GM12874 (cell line): ENCODE measurements around the gene LMTK3.

ENCODE experiments used
- TF ChIP-seq, protein P1 (sequence below): IDR thresholded peaks from 2 replicates; pipeline ENCODE4 v1.5.1; 2011; ENCODE audit warnings: low read depth, mild to moderate bottlenecking, control low read depth, low read length, moderate library complexity; ENCODE audit not compliant: insufficient read depth

Gene LMTK3

DNA sequence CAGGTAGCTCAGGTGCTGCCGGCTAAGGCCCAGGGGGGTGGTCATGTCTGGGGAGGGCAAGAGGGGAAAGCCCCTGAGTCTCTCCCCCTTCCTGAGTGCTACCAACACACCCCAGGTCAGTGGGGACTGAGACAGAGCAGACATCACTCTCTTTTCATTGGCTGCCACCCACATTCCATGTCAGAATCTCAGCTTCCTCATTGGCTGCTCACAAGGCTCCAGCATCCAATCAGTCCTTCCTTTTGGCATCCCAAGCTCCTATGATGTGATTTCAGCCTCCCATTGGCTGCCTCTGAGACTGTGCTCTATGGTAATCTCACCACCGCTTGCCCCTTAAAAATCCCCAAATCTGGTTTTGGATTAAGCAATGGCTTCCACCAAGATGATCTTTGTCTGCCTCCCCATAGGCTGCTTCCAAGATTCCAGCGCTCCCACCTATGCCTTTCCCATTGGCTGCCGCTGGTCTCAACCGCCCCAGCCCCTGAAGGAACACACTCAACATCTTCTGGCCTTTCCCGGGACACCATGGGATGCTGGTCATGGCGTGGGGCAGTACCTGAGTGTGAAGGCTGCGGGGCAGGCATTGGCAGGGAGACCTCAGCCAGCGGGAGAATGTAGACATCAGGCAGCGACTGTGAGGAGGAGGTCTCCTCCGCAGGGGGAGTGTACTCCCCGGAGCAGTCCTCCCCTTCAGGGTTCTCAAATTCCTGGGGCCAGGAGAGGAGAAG lies 2.0 kb downstream of the LMTK3 start:
- TF ChIP-seq, protein P1, sequence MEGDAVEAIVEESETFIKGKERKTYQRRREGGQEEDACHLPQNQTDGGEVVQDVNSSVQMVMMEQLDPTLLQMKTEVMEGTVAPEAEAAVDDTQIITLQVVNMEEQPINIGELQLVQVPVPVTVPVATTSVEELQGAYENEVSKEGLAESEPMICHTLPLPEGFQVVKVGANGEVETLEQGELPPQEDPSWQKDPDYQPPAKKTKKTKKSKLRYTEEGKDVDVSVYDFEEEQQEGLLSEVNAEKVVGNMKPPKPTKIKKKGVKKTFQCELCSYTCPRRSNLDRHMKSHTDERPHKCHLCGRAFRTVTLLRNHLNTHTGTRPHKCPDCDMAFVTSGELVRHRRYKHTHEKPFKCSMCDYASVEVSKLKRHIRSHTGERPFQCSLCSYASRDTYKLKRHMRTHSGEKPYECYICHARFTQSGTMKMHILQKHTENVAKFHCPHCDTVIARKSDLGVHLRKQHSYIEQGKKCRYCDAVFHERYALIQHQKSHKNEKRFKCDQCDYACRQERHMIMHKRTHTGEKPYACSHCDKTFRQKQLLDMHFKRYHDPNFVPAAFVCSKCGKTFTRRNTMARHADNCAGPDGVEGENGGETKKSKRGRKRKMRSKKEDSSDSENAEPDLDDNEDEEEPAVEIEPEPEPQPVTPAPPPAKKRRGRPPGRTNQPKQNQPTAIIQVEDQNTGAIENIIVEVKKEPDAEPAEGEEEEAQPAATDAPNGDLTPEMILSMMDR = no peak

DNA sequence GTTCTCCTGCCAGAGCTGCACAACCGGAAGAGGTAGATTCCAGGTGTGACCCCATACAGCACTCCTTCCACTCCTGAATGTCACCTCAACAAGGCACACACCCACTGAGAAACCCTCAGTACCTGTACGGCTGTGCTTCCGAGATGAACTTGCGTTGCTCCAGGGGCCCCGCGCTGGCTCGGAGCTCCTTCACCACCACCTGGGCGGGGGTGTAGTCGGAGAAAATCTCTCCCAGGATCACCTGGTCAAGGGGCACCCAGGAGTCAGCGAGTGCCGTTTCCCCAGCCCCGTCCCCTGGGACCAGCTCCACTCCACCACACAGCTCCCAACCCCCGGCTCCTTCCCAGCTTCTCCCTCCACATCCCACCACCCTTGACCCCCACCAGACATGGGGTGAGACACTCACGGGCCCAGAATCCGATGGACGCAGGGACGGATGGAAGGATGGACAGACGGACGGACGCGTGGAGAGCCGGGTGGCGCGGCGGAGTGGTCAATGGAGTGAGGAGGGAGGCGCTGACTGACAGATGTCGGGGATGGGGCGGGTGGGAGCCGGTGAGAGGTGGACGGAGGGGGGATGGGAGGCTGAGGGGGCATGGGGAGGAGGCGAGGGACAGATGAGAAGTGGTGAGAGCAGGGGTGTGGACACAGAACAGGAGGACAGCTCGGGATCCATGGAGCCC lies 2.8 kb downstream of the LMTK3 start:
- TF ChIP-seq, protein P1 = no peak

DNA sequence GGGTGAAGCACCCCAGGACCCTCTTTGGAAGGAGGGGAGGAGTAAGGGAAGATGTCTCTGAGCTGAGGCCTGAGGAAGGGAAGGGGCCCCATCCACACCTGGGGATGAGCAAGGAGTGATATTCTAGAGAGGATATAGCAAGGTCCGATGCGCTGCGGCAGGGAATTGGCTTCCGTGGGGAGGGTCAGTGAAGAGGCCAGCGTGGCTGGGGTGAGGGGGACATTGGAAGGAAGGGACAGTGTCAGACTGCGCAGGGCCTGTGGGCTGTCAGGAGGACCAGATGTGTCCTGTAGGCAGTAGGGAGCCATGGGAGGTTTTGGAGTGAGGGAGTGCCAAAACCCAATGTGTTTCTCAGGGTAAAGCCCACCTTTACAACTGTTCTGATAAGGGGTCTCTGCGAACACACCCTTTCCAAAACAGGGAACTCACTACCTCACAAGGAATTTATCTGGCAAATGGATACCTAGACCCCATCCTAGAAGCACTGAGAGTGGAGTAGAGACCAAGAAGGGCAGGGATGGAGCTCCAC lies 3.7 kb downstream of the LMTK3 start:
- TF ChIP-seq, protein P1 = no peak

DNA sequence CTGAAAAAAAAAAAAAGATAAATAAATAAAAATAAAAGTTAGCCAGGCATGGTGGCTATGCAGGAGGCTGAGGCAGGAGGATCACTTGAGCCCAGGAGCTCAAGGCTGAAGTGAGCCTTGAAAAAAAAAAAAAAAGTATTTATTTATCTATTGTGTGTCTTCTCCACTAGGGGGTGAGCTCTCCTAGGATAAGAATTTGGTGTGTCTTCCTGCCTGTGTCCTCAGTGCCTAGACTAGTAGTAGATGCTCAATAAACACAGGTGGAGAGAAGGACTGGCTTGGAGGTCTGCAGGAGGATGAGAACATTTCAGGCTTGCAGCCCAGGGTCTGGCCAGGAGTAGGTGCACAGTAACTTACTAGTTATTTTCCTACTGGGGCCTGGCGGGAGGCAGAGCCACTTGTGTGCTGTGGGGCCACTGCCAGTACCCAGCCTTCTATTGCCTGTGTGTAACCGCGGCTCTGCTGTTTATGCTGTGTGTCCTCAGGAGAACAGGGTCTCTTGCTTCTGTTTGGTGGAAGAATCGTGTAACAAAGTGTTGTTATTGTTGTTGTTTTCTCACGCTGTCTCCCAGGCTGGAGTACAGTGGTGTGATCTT lies 5.4 kb downstream of the LMTK3 start:
- TF ChIP-seq, protein P1 = peak; percentile 43; the same call in 1 of the 2 replicates

DNA sequence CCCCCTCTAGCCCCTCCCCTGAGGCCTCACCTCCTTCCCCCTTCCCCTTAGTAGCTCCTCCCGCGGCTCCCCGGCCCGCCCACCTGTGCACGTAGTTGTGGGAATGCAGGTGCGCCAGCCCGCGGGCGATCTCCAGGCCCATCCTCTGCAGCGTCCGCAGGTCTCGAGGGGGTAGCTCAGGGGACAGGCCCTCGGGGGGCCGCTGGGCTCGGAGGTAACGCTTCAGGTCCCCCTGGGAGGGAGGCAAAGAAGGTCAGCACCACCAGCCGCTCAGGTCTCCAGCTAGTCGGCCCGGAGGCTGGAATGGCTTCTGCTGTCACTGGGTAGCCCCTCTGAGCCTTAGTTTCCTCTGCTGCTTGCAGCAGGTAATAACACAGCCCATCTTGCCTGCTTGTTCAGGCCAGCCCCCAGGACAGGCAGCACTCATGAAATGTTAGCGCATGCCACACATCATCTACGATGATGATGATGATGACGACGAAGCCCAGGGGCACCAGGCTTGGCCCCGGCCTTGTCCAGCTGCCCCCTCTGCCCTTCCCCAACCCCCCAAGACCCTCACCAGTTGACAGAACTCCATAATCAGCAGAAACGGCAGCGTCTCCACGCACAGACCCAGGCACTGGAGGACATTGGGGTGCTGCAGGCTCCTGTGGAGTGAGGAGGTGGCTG lies 9.2 kb downstream of the LMTK3 start:
- TF ChIP-seq, protein P1 = no peak

DNA sequence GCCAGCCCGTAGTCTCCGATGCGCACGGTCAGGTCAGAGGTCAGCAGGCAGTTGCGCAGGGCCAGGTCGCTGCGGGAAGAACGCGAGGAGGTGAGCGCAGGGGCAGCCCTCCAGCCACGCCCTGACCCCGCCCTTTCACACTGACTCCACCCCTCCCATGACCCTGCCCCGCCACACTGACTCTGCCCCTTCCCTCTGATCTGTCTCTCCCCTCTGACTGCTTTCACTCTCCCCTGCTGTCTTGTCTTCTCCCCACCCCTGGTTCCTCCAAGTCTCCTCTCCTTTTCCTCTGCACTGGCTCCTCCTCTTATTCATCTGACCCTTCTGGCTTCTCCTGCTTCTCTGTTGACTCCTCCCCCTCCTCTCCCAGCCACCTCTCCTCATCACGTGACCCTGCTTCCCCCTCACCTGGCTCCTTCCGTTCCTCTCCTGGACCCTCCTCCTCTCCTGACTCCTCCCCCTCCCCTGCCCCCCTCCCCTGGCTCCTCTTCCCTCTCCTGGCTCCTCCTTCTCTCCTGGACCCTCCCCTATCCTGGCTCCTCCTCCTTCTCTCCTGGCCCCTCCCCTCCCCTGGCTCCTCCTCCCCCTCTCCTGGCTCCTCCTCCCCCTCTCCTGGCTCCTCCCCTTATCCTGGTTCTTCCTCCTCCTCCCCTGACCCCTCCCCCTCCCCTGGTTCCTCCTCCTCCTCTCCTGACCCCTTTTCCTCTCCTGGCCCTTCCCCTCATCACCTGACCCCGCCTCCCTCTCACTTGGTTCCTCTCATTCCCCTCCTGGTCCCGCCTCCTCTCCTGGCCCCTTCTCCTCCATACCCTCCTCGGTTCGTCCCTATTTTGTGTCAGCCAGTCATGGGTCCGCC lies 9.9 kb downstream of the LMTK3 start:
- TF ChIP-seq, protein P1 = no peak
